Activated naive CD4-positive, alpha-beta T cell treated with anti-CD3 and anti-CD28 coated beads, Interleukin-2, amount 10 ng/mL, durations not matched to agents 7 days and 5 days (primary cell): Measurements from ENCODE around the gene CR2.
A peak's percentile ranks its signal among the peaks of the same experiment; 100 is the strongest.
"Not testable (repeated sequence)": the region's sequence is repeated elsewhere in the genome, so short reads cannot be mapped to it uniquely, and the experiment has no call there.

Experiments
- CTCF ChIA-PET: fragments of 350-600 bp; sonication (Branson Sonifier 250); formaldehyde crosslinking; loops from one replicate; lab custom pipeline; 2021; ENCODE audit warnings: antibody characterized with exemption; lab: Charles Lee
- DNase-seq: peaks from one replicate; pipeline ENCODE4 v3.0.0-alpha.2; 2020
- H3K27ac Mint-ChIP-seq: one replicate; pipeline ENCODE4 v1.8.0; 2021; ENCODE audit warnings: mild to moderate bottlenecking, moderate library complexity, mixed read lengths
- H3K27me3 Mint-ChIP-seq: one replicate; pipeline ENCODE4 v1.8.0; 2021; ENCODE audit warnings: mild to moderate bottlenecking, mixed read lengths
- H3K36me3 Mint-ChIP-seq: one replicate; pipeline ENCODE4 v1.8.0; 2021; ENCODE audit warnings: mixed read lengths
- H3K4me1 Mint-ChIP-seq: one replicate; pipeline ENCODE4 v1.8.0; 2021; ENCODE audit warnings: mixed read lengths
- H3K4me3 Mint-ChIP-seq: one replicate; pipeline ENCODE4 v1.8.0; 2021; ENCODE audit warnings: mild to moderate bottlenecking, moderate library complexity, mixed read lengths
- H3K9me3 Mint-ChIP-seq: one replicate; pipeline ENCODE4 v1.8.0; 2021; ENCODE audit warnings: mixed read lengths

The CR2 gene

GRCh38 chr1:207463021-207463420 lies 8.9 kb downstream of the CR2 start:
- H3K36me3 Mint-ChIP-seq = no peaks in the 10 kb centered on the region
- CTCF ChIA-PET = no interaction called here
- no peaks in the 10 kb centered on the region for H3K9me3 Mint-ChIP-seq
- H3K27ac Mint-ChIP-seq = no peak overlapping the region
- H3K4me1 Mint-ChIP-seq = peaks cover 35% of the 10 kb centered on the region
- H3K4me3 Mint-ChIP-seq = no peak overlapping the region
- peaks cover 3% of the 10 kb centered on the region for H3K27me3 Mint-ChIP-seq
- DNase-seq = no peak

- no peak for DNase-seq
- no peaks in the 10 kb centered on the region for H3K9me3 Mint-ChIP-seq
- no peak overlapping the region for H3K27ac Mint-ChIP-seq
- H3K27me3 Mint-ChIP-seq = peaks cover 3% of the 10 kb centered on the region
- H3K4me1 Mint-ChIP-seq = peaks cover 35% of the 10 kb centered on the region
- CTCF ChIA-PET = no interaction called here
- H3K4me3 Mint-ChIP-seq = no peak overlapping the region
- H3K36me3 Mint-ChIP-seq = no peaks in the 10 kb centered on the region
These were observed 9.4 kb downstream of the CR2 start for GRCh38 chr1:207463571-207463970.

- peak; percentile 27 for DNase-seq
- peaks cover 3% of the 10 kb centered on the region for H3K27me3 Mint-ChIP-seq
- CTCF ChIA-PET = interaction anchor here (1.0 to 1.1 kb wide), 2 partner anchors 16 to 66 kb away, joined by 3 read pairs; no protein-coding TSS in a partner anchor
- no peak overlapping the region for H3K4me3 Mint-ChIP-seq
- H3K27ac Mint-ChIP-seq = no peak overlapping the region
- no peaks in the 10 kb centered on the region for H3K36me3 Mint-ChIP-seq
- no peaks in the 10 kb centered on the region for H3K9me3 Mint-ChIP-seq
- peaks cover 13% of the 10 kb centered on the region for H3K4me1 Mint-ChIP-seq
These were observed 16.8 kb downstream of the CR2 start for GRCh38 chr1:207470927-207471326.

DNA sequence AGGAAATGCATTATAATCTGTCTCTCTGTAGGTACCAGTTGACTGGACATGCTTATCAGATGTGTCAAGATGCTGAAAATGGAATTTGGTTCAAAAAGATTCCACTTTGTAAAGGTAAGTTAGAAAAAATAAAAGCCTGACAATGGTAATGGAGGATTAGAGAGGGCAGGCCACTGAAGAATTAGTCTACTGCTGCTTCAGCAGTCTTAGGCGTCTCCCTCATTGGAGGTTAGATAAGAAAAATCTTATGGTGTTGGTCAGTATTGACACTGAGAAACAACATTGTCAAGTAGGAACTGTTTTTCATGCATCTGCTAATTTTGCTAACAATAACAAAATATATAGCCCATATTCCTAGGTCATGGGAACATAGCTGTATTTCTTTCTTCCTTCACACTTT lies 20.1 kb downstream of the CR2 start:
- Mint-ChIP-seq H3K27ac (no peak overlapping the region), H3K4me3 (no peak overlapping the region), H3K36me3 (no peaks in the 10 kb centered on the region), H3K4me1 (peaks cover 13% of the 10 kb centered on the region), H3K27me3 (peaks cover 7% of the 10 kb centered on the region), H3K9me3 (no peaks in the 10 kb centered on the region)
- CTCF ChIA-PET = no interaction called here
- DNase-seq = no peak

- no peak for DNase-seq
- H3K4me3 Mint-ChIP-seq = no peak overlapping the region
- H3K9me3 Mint-ChIP-seq = no peaks in the 10 kb centered on the region
- CTCF ChIA-PET = no interaction called here
- no peaks in the 10 kb centered on the region for H3K36me3 Mint-ChIP-seq
- no peak overlapping the region for H3K27ac Mint-ChIP-seq
- H3K27me3 Mint-ChIP-seq = peaks cover 15% of the 10 kb centered on the region
- no peaks in the 10 kb centered on the region for H3K4me1 Mint-ChIP-seq
These were observed 32.1 kb downstream of the CR2 start for GRCh38 chr1:207486198-207486597.

GRCh38 chr1:207487636-207488035 lies 33.5 kb downstream of the CR2 start:
- no peak for DNase-seq
- Mint-ChIP-seq H3K27me3 (peaks cover 15% of the 10 kb centered on the region), H3K27ac (no peak overlapping the region)

DNA sequence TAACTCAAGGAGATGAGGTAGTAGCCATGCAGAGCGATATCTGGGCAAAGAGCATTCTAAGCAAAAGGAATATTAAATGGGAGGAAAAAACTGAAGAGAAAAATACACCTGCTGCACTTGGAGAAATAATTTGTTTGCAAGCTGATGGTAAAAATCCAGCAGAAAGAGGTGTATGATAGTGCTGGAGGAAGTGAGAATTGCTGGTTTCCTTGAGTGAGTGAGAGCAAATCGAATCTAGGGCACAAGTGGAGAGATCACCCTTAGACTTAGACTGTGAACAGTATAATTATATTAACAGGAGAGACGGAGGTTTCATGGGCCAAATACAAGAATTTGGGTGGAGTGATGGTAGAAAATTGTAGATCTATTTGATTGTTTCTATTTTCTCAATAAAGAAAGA lies 39.1 kb downstream of the CR2 start:
- Mint-ChIP-seq H3K36me3 (peaks cover 2% of the 10 kb centered on the region), H3K27me3 (peaks cover 25% of the 10 kb centered on the region), H3K9me3 (no peaks in the 10 kb centered on the region), H3K4me1 (peaks cover 13% of the 10 kb centered on the region), H3K27ac (no peak overlapping the region), H3K4me3 (no peak overlapping the region)
- CTCF ChIA-PET = interaction anchor here (1.4 kb wide), 1 partner anchor 88 kb away, joined by 3 read pairs; no protein-coding TSS in a partner anchor
- DNase-seq = no peak

More at GRCh38 chr1:207487636-207488035, 33.5 kb downstream of the CR2 start:
- H3K9me3 Mint-ChIP-seq = no peaks in the 10 kb centered on the region
- CTCF ChIA-PET = no interaction called here
- no peak overlapping the region for H3K4me3 Mint-ChIP-seq
- H3K36me3 Mint-ChIP-seq = no peaks in the 10 kb centered on the region
- no peaks in the 10 kb centered on the region for H3K4me1 Mint-ChIP-seq

DNA sequence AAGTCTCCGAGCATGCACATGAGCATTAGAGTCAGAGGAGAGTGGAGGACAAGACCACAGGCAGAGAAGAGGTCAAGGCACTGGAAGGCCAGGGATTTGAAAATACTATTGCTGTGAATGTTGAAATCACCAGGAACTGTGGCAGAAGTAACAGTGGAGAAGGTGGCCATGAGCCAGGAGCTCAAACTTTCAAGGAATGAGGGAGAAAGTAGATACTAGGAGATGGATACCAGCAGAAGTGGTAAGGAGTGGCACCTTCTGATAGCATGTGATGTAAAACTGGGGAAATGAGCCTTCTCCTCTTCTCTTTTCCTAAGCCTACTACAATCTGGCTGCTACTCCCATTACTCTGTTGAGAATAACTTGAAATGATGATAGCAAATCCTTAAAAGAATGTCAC lies 40.0 kb downstream of the CR2 start:
- no peaks in the 10 kb centered on the region for H3K9me3 Mint-ChIP-seq
- peaks cover 13% of the 10 kb centered on the region for H3K4me1 Mint-ChIP-seq
- peaks cover 2% of the 10 kb centered on the region for H3K36me3 Mint-ChIP-seq
- no peak for DNase-seq
- no peak overlapping the region for H3K4me3 Mint-ChIP-seq
- peaks cover 25% of the 10 kb centered on the region for H3K27me3 Mint-ChIP-seq
- CTCF ChIA-PET = no interaction called here
- no peak overlapping the region for H3K27ac Mint-ChIP-seq

- H3K4me1 Mint-ChIP-seq = peaks cover 13% of the 10 kb centered on the region
- H3K27me3 Mint-ChIP-seq = peaks cover 25% of the 10 kb centered on the region
- H3K4me3 Mint-ChIP-seq, H3K36me3 Mint-ChIP-seq, H3K9me3 Mint-ChIP-seq, DNase-seq, H3K27ac Mint-ChIP-seq: not testable (repeated sequence)
- CTCF ChIA-PET = interaction anchor here (0.7 kb wide), 1 partner anchor 299 kb away, joined by 4 read pairs; no protein-coding TSS in a partner anchor
These were observed 41.2 kb downstream of the CR2 start for GRCh38 chr1:207495281-207495680.

GRCh38 chr1:207495801-207496792 lies 42.0 kb downstream of the CR2 start, which contains the start of gene CR1:
Gene CR1, plus strand, starts transcription at chr1:207496157. Its CDS starts 111 bp downstream, at chr1:207496268.
- peaks cover 25% of the 10 kb centered on the region for H3K27me3 Mint-ChIP-seq
- peaks cover 2% of the 10 kb centered on the region for H3K36me3 Mint-ChIP-seq
- peak within 1 kb of the TSS; percentile 67 for H3K4me3 Mint-ChIP-seq
- no peaks in the 10 kb centered on the region for H3K9me3 Mint-ChIP-seq
- H3K4me1 Mint-ChIP-seq = peaks cover 13% of the 10 kb centered on the region
- CTCF ChIA-PET = interaction anchor here (0.7 to 4.3 kb wide), 2 partner anchors 300 to 412 kb away, joined by 4 to 29 read pairs; no protein-coding TSS in a partner anchor
- peak; percentile 64 for DNase-seq
- no peak within 1 kb of the TSS for H3K27ac Mint-ChIP-seq

- Mint-ChIP-seq H3K27ac (no peak overlapping the region), H3K9me3 (no peaks in the 10 kb centered on the region), H3K27me3 (peaks cover 33% of the 10 kb centered on the region), H3K4me3 (no peak overlapping the region), H3K36me3 (peaks cover 2% of the 10 kb centered on the region), H3K4me1 (peaks cover 13% of the 10 kb centered on the region)
- CTCF ChIA-PET = interaction anchor here (1.0 to 4.3 kb wide), 5 partner anchors 85 to 516 kb away, joined by 3 to 29 read pairs (median 5); no protein-coding TSS in a partner anchor
- no peak for DNase-seq
These were observed 43.8 kb downstream of the CR2 start for GRCh38 chr1:207497941-207498340.

GRCh38 chr1:207499573-207499972 lies 45.4 kb downstream of the CR2 start:
- CTCF ChIA-PET = interaction anchor here (0.8 to 4.3 kb wide), 16 partner anchors 10 to 587 kb away, joined by 3 to 29 read pairs (median 5); no protein-coding TSS in a partner anchor
- DNase-seq = peak; percentile 84
- H3K4me1 Mint-ChIP-seq = peaks cover 13% of the 10 kb centered on the region
- H3K9me3 Mint-ChIP-seq = no peaks in the 10 kb centered on the region
- H3K36me3 Mint-ChIP-seq = peaks cover 2% of the 10 kb centered on the region
- no peak overlapping the region for H3K27ac Mint-ChIP-seq
- H3K27me3 Mint-ChIP-seq = peaks cover 42% of the 10 kb centered on the region
- no peak overlapping the region for H3K4me3 Mint-ChIP-seq

DNA sequence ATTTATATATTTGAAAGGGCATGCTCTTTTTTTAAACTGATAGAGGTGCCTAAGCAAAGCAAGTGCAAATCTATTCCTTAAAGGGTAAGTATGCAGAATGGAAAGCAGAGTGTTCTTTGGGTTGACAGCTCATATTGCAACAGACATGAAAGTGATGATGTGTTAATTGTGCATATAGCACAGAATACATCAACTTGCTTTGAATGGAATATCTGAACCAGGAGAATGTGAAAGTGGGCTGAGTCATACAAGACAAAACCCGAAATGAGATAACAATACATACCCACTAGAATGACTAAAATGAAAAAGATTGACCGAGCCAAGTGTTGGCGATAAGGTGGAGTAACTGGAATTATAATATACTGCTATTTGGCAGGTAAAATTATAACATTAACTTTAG lies 46.2 kb downstream of the CR2 start:
- no peak for DNase-seq
- H3K4me1 Mint-ChIP-seq = peaks cover 13% of the 10 kb centered on the region
- no peak overlapping the region for H3K4me3 Mint-ChIP-seq
- peaks cover 2% of the 10 kb centered on the region for H3K36me3 Mint-ChIP-seq
- H3K27ac Mint-ChIP-seq = no peak overlapping the region
- CTCF ChIA-PET = interaction anchor here (1.0 to 4.3 kb wide), 15 partner anchors 10 to 588 kb away, joined by 3 to 29 read pairs (median 5); no protein-coding TSS in a partner anchor
- no peaks in the 10 kb centered on the region for H3K9me3 Mint-ChIP-seq
- H3K27me3 Mint-ChIP-seq = peaks cover 41% of the 10 kb centered on the region

GRCh38 chr1:207501071-207501470 lies 46.9 kb downstream of the CR2 start:
- Mint-ChIP-seq H3K4me1 (peaks cover 5% of the 10 kb centered on the region), H3K27ac (no peak overlapping the region), H3K36me3 (no peaks in the 10 kb centered on the region), H3K27me3 (peaks cover 35% of the 10 kb centered on the region), H3K4me3 (no peak overlapping the region), H3K9me3 (no peaks in the 10 kb centered on the region)
- CTCF ChIA-PET = interaction anchor here (1.0 kb wide), 1 partner anchor 417 kb away, joined by 3 read pairs; no protein-coding TSS in a partner anchor
- DNase-seq = no peak
